Uterus (tissue), 4 donors: ENCODE results near the gene APOL5. TPM values are rescaled to one million over a fixed set of nuclear protein-coding genes. Genes with fewer than 3 reads are reported as not detected.

Experiments used
- DNase-seq, 2 donors: peaks; one replicate each; pipeline ENCODE4 v3.0.0-alpha.2; 2019 to 2020
- H3K27ac ChIP-seq, 2 donors: fragments of 200-600 bp; sonication (generic); 1 replicate in 1 of 2; 2 replicates in 1 of 2; pipeline ENCODE4 v1.5.1; 2016 to 2018
- H3K27me3 ChIP-seq, 2 donors: fragments of 200-600 bp; sonication (generic); one replicate each; pipeline ENCODE4 v1.5.1; 2018 to 2019; ENCODE audit warnings: control low read depth in 1 of 2
- H3K36me3 ChIP-seq, 2 donors: fragments of 200-600 bp; sonication (generic); one replicate each; pipeline ENCODE4 v1.5.1; 2019; ENCODE audit warnings: control low read depth in 1 of 2
- H3K4me1 ChIP-seq, 2 donors: fragments of 200-600 bp; sonication (generic); one replicate each; pipeline ENCODE4 v1.5.1; 2018 to 2019; ENCODE audit warnings: control low read depth in 1 of 2
- H3K4me3 ChIP-seq, 2 donors: fragments of 200-600 bp; sonication (generic); 1 replicate in 1 of 2; 2 replicates in 1 of 2; pipeline ENCODE4 v1.5.1; 2018 to 2019; ENCODE audit warnings: mild to moderate bottlenecking in 1 of 2
- H3K9me3 ChIP-seq, 2 donors: fragments of 200-600 bp; sonication (generic); one replicate each; pipeline ENCODE4 v1.5.1; 2019; ENCODE audit warnings: control low read depth in 1 of 2
- CTCF ChIP-seq, 4 experiments: fragments of 200-600 bp in 2 of 4; fragments of 450-650 bp in 2 of 4; sonication (generic) in 2 of 4; IDR thresholded peaks; one replicate each; pipeline ENCODE4 v1.5.1; 2016 to 2019; ENCODE audit warnings: antibody characterized with exemption in 4 of 4, mild to moderate bottlenecking in 2 of 4, moderate library complexity in 1 of 4
- POLR2A ChIP-seq, 2 donors: fragments of 450-650 bp; IDR thresholded peaks; one replicate each; pipeline ENCODE4 v1.6.1; 2016; ENCODE audit warnings: antibody characterized with exemption in 2 of 2, mild to moderate bottlenecking in 1 of 2, moderate library complexity in 1 of 2
- intact Hi-C: fragments of 100-400 bp; cut with DNase I; formaldehyde crosslinking; loops from one replicate; pipeline ENCODE4 v1.15.1; 2023; ENCODE audit warnings: low total_unique reads
- total RNA-seq, 4 donors: library from RNA; depleted of rRNA in 3 of 4; stranded (reverse); fragments of >200 nt in 3 of 4; gene quantifications; one replicate each; pipeline versions ENCODE4 v1.1.0 to v1.2.4, GENCODE V29; 2014 to 2023
- donor health status: DM: yes; HTN: yes; CAD: no.

Gene APOL5
- total RNA-seq, 4 donors from 2014 or later, result not detected

GRCh38 chr22:35777335-35777975, 59.8 kb downstream of the APOL5 start:
- Histone ChIP-seq H3K4me1 (peaks cover 0 to 20% of the 10 kb centered on the region in 2 donors), H3K9me3 (no peaks in the 10 kb centered on the region), H3K36me3 (no peaks in the 10 kb centered on the region), H3K4me3 (no peak overlapping the region), H3K27ac (peak overlapping the region in 1 of 2 donors; percentile 42), H3K27me3 (no peaks in the 10 kb centered on the region)
- TF ChIP-seq POLR2A (IDR thresholded peaks at IDR 0.05) (no peak), CTCF (IDR thresholded peaks at IDR 0.05) (no peak)
- no peak for DNase-seq
- intact Hi-C loops, result no loop called here

Other genes with a start within 250 kb of the APOL5 start
- 10 to 100 TPM in 1 of 4 donors, 1 to 10 TPM in 1, not detected in 2; 4.9 to 10.7 TPM for gene RASD2, start 177.0 kb upstream of the APOL5 start, total RNA-seq
- 1 to 10 TPM in 2 of 4 donors, not detected in 2; 1.8 to 2.5 TPM for gene MB, start 100.5 kb upstream of the APOL5 start, total RNA-seq
- gene APOL6, start 69.4 kb upstream of the APOL5 start, total RNA-seq, result 10 to 100 TPM in 2 of 4 donors, 1 to 10 TPM in 2; 5.3 to 19.8 (median 13.0) TPM